HCT116 (cell line): ENCODE results near the gene DOCK10.

Source experiments
- CTCF ChIP-seq, 3 experiments: fragments of 200-600 bp in 1 of 3; sonication (generic) in 1 of 3; IDR thresholded peaks in 2 of 3; conservative IDR thresholded peaks in 1 of 3; 2 replicates each; pipeline ENCODE4 v1.5.1; 2012 to 2017; ENCODE audit warnings: low read depth in 2 of 3, low read length in 2 of 3, antibody characterized with exemption in 1 of 3, borderline replicate concordance in 1 of 3, control low read depth in 1 of 3, mild to moderate bottlenecking in 1 of 3, mixed read lengths in 1 of 3, mixed run types in 1 of 3, moderate library complexity in 1 of 3; ENCODE audit not compliant: insufficient read depth in 1 of 3
- JUND ChIP-seq: IDR thresholded peaks from 2 replicates; pipeline ENCODE4 v1.6.1; 2012
- MAX ChIP-seq: IDR thresholded peaks from 2 replicates; pipeline ENCODE4 v1.6.1; 2012
- POLR2A ChIP-seq: IDR thresholded peaks from 2 replicates; pipeline ENCODE4 v1.7.0; 2011; ENCODE audit warnings: borderline replicate concordance; ENCODE audit not compliant: insufficient read depth, insufficient read length; ENCODE audit errors: extremely low read depth
- POLR2AphosphoS5 ChIP-seq: IDR thresholded peaks from 2 replicates; pipeline ENCODE4 v1.6.1; 2011; ENCODE audit warnings: mild to moderate bottlenecking, low read depth, low read length, moderate library complexity
- REST ChIP-seq: IDR thresholded peaks from 2 replicates; pipeline ENCODE4 v1.6.1; 2012; ENCODE audit warnings: low read depth
- SIN3A ChIP-seq: IDR thresholded peaks from 2 replicates; pipeline ENCODE4 v1.6.1; 2012; ENCODE audit warnings: low read depth
- SRF ChIP-seq: IDR thresholded peaks from 2 replicates; pipeline ENCODE4 v1.6.1; 2012; ENCODE audit warnings: low read depth

GRCh38 chr2:224753743-224754540, 288.3 kb downstream of the DOCK10 start:
- no peak for TF ChIP-seq POLR2AphosphoS5
- TF ChIP-seq CTCF (IDR thresholded peaks at IDR 0.05 in 2 of 3, conservative IDR thresholded peaks at IDR 0.05 in 1 of 3; ENCODE audit: borderline replicate concordance in 1 of 3, insufficient read depth in 1 of 3, low read depth in 2 of 3, low read length in 2 of 3), result no peak
- TF ChIP-seq SRF, result no peak
- no peak for TF ChIP-seq MAX
- no peak for TF ChIP-seq POLR2A
- TF ChIP-seq REST, result no peak
- TF ChIP-seq JUND, result no peak
- TF ChIP-seq SIN3A, result no peak
